Skeletal muscle cell (primary cell): ENCODE results near the gene GPC3.

ENCODE experiments used
- DNase-seq: peaks from one replicate; pipeline ENCODE4 v3.0.0-alpha.2; 2010; ENCODE audit warnings: low read depth
- H3K4me3 ChIP-seq: 2 replicates; pipeline ENCODE4 v1.5.1; 2011; ENCODE audit warnings: low read depth, mild to moderate bottlenecking, control low read depth, low read length, moderate library complexity

Gene GPC3

DNA sequence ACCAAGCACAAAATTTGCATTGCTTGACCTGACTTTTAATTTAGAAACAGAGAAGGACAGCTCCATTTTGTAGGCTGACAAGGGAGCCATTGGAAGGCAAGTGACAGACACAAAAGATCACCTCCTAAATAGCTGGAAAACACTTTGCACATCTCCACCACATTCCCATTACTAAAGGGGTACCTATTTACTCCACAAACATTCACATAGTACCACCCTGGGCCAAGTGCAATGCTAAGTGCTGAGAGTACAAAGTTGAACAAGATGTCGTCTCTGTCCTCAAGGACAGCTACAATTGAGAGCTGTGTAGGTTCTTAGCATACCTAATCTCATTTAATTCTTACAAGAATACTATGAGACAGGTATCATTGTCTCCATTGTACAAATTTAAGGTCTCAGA lies 417.3 kb downstream of the GPC3 start:
- no peak for DNase-seq
- H3K4me3 ChIP-seq = no peak overlapping the region

DNA sequence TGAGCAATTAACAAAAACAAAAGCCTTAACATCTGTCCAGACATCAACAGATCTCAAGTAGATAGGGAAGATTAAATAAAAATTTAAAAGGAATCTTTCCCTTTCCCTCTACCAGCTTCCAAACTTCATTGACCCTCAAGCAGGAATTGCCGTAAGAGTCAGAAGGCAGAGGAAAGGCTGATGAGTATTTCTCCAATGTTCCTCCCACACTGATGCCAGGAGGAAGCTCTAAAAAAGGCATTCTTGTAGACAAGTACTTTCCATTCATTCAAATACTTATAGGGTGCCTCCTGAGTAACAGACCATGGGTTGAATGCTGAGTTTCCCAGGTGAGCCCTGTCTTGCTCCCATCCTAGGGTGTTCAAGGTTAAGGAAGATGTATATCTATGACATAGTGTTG lies 418.5 kb downstream of the GPC3 start:
- no peak for DNase-seq
- no peak overlapping the region for H3K4me3 ChIP-seq

DNA sequence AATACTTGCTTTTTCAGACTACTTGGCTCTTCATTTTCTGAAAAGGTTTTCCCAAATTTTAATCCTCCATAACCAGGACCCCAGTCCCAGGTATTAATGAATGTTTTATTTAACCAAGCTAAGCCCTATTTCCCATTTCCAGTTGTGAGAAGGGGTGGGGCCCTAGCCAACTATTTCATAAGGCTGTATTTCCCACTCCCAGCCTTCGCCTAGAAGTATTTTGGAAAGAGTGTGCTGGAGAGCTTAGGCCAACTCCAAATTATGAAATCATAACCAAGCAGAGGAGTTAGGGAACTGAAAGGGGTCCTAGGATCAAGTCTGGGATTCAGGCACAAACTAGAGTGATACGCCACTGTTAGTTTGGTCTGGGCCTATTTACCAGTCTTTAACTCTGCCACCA lies 421.7 kb downstream of the GPC3 start:
- no peak for DNase-seq
- H3K4me3 ChIP-seq = no peak overlapping the region

DNA sequence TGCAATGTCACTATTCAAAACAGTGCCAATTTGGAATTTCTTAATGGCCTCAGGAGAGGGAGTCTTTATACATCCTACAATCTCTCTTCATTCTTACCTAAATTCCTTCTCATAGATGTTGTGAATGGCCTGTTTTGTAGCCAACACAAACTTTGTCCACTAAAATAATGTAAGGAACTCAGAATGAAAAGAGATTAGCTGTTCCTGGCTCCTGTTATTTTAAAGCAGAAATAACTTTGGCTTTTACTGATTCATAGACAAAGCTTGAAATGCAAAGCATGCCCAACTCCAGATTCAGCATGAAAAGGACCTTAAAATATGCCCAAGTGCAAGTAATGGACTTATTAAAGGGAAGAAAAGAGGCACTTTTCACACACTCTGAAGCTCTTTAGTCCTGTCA lies 424.1 kb downstream of the GPC3 start:
- H3K4me3 ChIP-seq = no peak overlapping the region
- DNase-seq = no peak

DNA sequence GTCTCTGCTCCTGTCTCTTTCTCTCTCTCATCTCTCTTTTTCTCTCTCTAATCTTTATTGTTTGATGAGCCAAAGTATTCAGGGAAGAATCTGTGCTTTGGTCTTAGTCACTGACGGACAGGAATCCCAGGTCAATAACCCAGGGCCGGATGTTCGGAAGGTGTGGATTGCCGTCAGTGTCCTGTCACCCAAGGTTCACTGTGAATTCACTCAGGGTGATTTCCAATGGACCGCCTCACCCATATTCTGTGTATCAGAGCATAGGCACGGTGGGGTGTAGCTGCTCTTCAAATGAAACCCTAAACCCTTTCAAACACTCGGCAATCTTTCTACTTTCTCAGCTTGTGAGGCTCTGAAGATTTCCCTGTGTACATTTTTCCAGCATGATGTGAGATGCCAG lies 425.5 kb downstream of the GPC3 start:
- DNase-seq = no peak
- H3K4me3 ChIP-seq = no peak overlapping the region

DNA sequence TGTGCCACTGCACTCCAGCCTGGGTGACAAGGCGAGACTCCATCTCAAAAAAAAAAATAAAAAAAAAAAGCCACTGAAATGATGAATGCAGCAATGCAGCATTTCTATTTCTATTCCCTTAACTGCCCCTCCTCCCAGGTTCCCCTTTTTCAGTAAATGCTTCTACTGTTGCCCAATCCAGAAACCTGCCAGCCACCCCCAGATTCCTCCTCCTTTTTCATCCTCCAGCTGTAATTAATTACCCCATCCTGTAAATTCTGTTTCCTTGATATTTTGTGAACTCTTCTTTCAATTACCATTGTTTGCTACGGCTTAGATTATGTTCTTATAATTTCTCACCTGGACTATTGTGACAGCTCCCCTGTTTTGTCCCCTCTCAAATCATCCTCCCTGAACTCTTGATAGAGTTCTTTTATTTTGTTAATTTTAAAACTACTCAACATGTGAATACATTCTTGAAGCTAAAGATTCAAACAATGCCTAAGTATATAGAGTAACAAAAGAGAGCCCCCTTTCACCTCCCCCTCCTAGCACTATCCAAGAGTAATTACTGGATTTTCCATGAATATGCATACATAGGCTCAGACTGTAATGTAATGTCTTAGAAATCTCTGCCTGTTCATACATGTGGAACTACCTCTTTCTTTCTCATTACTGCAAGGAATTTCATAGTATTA lies 429.5 kb downstream of the GPC3 start:
- H3K4me3 ChIP-seq = no peak overlapping the region
- no peak for DNase-seq

DNA sequence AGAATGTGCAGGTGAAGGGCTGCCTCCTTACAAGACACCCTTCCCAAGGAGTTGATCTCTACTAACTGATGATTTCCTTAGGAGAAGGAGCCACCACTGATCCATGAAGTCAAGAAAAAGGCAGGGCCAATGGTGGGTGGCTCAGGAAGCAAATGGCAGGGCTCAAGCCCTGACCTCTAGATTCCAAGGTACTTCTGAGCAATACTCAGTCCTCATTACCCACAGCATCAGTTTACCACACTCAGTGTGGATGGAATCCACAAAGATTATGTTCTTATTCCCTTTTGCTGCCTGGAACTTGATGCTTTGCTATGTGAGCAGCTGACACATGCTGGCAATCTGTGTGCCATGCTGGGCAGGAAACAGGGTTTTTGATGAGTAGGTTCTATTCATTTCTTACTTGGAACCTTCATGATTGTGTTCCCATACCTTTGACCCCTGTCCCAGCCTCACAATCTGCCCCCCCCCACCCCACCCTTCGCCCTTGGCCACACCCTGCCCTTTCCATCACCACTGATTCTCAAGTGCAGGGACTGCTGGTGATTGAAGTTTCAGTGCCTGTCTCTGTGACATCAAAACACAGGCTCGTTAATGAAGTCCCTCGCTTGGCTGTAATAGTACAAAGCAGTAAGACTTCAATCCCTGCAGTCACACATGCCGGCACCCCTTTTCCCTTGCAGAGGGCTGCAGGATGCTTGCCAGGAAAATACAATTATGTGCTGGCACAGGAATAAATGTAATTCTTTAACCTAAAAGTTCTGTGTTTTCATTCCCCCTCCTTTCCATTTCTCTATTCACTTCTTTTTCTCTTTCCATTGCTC lies 434.5 kb downstream of the GPC3 start:
- DNase-seq = no peak
- H3K4me3 ChIP-seq = no peak overlapping the region

DNA sequence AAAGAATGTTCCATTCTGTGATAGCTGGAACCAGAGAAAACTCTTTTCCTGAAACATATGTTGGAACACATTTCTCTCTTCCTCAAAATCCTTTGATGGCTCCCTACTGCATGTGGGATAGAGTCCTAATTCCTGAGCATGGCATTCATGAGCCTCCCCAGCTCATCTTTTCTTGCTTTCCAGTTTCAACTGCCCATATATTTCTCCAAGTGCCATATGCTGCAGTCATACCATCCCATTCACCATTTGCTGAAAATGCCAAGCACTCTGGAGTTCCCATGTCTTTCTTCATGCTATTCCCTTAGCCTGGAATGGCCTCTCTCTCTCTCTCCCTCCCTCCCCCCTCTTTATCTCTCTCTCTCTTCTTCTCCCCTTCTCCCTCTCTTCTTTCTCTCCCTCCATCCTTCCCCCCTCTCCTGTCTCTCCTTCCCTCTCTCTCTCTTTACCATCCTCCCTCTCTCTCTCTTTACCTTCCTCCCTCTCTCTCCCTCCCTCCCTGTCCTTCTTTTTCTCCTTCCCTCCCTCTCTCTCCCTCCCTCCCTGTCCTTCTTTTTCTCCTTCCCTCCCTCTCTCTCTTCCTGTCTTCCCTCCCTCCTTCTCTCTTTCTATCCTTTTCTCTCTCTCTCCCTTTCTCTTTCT lies 436.0 kb downstream of the GPC3 start:
- no peak for DNase-seq
- no peak overlapping the region for H3K4me3 ChIP-seq

DNA sequence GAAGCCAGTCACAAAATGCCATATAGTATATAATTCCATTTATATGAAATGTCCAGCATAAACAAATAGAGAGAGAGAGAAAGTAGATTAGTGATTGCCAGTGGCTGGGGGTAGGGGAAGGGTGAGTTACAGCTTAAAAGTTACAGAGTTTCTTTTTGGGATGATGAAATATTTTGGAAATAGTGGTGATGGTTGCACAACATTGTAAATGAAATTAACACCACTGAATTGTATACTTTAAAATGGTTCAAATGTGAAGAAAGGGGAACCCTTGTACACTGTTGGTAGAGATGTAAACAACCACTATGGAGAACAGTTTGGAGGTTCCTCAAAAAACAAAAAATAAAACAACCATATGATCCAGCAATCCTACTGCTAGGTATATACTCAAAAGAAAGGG lies 439.0 kb downstream of the GPC3 start:
- no peak for DNase-seq
- H3K4me3 ChIP-seq = no peak overlapping the region

DNA sequence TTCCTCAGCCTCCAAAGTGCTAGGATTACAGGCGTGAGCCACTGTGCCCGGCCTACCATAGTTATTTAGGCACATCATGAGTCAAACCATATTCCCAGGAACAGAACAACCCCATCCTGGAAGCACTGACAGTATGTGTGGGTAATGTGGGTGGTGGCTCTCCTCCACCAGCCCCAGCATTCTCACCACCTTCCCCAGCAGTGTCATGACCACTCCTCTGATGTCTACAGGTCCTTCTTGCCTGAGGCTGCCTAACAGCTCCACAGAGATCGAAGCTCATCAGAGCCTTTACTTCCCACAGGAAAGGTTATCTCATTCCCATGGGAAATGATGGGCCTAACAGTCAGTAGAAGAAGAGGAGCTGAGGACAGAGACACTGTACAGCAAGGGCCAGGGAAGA lies 440.6 kb downstream of the GPC3 start:
- H3K4me3 ChIP-seq = no peak overlapping the region
- DNase-seq = no peak

DNA sequence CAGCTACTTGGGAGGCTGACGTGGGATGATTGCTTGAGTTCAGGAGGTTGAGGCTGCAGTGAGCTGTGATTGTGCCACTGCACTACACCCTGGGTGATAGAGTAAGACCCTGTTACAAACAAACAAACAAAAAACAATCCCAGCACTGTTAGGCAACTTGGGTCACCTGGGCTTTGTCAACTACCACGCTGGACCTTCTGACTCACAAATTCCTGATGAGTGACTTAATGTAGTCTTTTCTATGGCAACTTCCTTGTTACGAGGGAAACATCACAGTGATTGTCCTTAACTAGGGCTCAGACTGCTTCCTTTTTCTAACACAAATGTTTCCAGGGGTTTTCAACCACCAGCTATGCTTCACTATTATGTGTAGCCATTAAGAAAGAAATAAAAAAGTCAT lies 441.3 kb downstream of the GPC3 start:
- no peak overlapping the region for H3K4me3 ChIP-seq
- peak; percentile 36 for DNase-seq

DNA sequence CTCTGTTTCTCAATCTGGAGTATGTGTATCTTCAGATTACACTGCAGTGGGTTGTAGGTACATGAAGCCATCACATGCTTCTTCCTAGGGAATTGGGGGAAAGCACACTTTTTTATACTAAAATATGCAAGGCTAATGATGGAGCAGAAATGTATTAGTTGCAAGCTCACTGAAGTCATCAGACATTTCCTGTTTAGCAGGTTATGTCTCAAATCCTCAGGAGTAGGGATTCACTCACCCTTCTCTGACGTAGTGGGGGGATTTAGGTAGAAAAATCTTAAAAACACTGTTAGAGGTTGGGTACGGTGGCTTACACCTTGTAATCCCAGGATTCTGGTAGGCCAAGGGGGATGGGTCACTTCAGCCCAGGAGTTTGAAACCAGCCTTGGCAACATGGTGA lies 441.7 kb downstream of the GPC3 start:
- DNase-seq = no peak
- H3K4me3 ChIP-seq = no peak overlapping the region

DNA sequence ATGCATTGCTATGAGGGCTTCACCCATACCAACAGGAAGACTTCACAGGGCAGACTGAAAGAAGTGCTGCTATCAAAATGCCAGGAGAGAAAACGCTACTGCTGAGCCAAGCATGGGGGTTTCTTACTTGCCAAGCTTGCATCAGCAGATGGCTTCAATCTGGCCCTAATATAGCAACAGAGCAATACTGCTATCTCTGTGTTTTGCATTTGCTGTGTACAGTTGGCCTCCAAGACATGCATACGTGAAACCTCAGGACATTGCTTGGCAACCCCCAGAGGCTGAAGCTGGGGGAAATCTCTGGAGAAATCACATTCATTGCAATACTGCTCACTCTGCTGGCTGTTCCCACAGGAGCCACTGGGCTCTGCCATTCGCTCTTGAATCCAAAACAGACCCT lies 442.9 kb downstream of the GPC3 start:
- no peak overlapping the region for H3K4me3 ChIP-seq
- DNase-seq = no peak

DNA sequence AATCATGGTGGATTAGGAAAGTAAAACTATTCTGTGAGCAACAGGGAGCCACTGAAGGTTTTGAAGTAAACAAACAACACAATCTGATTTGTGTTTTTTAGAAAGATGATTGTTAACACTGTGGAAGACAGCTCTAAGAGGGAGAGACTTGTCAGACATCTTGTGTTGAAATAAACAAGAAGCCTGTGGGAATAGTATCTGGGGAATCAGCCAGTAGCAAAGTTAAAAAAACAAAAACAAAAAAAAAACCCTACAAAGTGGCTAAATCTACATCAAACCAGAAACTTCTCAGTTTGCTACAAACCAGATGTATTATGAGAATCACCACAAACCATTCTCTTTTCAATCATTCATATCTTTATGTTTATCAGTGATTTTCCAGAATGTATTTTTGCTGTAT lies 444.4 kb downstream of the GPC3 start:
- no peak overlapping the region for H3K4me3 ChIP-seq
- DNase-seq = no peak

DNA sequence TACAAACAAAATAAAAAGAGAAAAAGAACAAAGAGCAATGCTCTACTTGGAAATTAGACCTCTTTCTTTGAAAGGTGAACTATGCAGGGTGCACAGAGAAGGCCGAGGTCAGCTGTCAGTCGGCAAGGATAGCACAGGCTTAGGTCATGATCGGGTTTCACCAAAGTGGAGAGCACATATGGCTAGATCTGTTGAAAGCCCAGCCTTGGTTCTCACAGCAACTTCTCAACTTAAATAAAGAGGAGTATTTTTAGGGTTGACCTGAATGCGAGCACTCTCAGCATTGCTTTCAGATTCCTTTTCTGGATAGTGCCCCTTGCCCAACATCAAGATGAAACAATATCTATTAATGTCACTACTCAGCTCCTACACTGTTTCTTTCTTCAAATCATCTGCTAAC lies 447.2 kb downstream of the GPC3 start:
- H3K4me3 ChIP-seq = no peak overlapping the region
- DNase-seq = no peak

DNA sequence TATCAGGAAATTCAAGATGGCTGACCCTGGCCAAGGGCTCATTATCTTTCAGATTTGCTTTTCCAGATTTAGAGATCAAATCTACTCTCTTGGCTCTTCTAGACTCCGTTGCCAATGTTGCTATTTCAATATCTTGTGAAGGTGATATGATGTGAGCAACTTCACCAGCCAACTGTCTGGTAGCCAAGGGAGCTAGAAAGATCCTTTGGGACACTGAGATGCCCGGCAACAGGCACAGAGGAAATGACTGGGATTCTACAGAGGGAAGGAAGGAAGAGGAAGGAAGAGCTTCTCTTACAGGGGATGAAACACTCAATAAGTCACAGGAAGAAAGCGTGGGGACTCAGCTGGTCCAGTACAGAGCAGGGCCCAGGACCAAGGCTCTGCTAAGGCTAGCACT lies 448.3 kb downstream of the GPC3 start:
- DNase-seq = no peak
- H3K4me3 ChIP-seq = no peak overlapping the region

DNA sequence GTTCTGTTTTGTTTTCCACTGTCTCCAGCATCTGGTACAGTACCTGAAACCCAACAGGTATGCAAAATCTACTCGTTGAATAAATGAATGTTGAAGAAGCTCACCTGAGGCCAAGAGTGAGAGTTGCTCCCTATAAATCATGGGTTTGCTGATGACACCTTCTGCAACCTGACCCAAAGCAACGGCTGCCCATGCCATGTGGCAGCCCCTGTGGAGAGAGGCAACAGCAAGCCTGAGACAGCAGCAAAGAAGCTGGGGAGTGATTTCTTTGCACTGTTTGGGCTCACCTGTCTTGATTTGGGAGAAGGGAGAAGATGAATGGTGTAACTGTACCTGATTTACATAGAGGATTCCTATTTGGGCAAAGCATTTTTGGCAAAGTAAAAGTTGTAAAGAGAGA lies 450.3 kb downstream of the GPC3 start:
- DNase-seq = no peak

DNA sequence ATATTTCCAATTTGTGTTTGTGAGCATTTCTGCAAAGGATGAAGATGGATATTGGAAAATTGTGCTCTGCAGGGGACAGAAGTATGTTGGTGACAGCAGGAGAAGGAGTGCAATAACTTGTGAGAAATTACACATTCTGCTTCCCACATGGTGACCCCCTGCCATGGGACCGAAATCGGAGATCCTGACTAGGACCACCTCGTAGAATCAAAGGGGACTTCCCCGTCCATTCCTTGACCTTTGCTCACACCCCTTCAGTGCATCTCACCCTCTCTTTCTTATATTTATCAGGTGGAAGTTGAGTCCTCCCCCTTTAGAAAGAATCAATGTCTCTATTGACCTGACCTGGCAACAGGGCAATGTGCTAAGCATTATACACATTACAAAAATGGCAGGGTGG lies 451.2 kb downstream of the GPC3 start:
- H3K4me3 ChIP-seq = no peak overlapping the region
- DNase-seq = no peak

More for the DNA sequence above, 450.3 kb downstream of the GPC3 start:
- no peak overlapping the region for H3K4me3 ChIP-seq

DNA sequence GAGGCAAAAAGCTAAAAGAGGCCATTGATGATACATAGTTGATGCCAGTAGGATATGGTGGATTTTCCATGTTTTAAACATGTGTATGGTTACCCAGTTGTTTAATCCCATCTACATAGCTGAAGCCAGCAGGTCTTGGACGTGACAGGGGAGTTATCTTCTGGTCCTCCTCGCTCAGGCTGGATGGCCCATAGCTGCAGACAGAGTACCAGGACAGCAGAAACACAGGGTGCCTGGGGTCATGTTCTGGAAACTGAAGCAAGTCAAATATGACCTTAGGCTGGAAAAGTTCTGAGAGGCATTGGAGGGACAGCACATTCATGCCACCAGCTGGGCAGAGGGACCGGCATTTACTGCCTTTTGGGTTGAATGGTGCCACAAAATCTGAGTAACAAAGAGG lies 452.1 kb downstream of the GPC3 start:
- H3K4me3 ChIP-seq = no peak overlapping the region
- DNase-seq = no peak

DNA sequence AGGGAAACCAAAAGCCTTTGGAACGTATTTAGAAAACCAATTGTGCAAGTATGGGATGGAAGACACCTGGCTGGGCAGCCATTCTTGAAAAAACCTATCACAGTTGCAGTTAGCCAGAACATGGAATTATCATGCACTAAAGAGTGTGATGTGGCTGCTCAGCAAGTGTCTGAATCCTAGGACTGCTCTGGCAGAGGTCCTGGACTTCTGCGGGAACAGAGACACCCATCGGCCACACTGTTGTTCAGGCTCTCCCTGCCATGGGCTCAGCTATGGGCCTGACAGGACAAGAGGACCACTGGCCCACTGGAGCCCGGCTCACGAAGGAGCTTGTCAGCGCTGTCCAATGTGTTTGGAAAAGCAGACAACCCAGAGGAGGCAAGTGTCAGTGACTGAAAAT lies 454.4 kb downstream of the GPC3 start:
- DNase-seq = no peak
- no peak overlapping the region for H3K4me3 ChIP-seq

DNA sequence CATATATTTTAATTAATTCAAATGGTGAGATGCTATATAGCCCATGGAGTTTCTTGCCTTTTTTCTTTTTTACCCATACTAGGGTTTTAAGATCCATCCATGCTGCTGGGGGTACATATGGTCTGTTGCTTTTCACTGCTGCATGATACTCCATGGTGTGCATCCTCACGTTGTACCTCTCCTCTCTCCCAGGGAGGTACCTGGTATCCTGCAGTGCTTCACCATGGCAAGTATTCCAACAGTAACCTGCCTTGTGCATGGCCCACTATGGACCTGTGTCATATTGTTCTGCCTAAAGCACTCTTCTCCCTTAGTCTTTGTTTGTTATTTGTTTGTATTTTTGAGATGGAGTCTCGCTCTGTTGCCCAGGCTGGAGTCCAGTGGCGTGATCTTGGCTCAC lies 455.8 kb downstream of the GPC3 start:
- no peak overlapping the region for H3K4me3 ChIP-seq
- no peak for DNase-seq
